Smooth muscle cell of the umbilical artery (primary cell): Measurements from ENCODE around the gene MAOA. TPM values are rescaled to one million over a fixed set of nuclear protein-coding genes. Genes with fewer than 3 reads are reported as not detected.

ENCODE experiments used
- total RNA-seq: library from RNA; depleted of rRNA; stranded (reverse); fragments of >200 nt; gene quantifications from 2 replicates; pipeline ENCODE4 v1.2.3, GENCODE V29; 2014

MAOA gene
- 2.1 and 3.9 TPM in 2 replicates for total RNA-seq

GRCh38 chrX:43656005-43656494, at the start of gene MAOA:
Gene MAOA (plus strand): TSS chrX:43656299. CDS start chrX:43656342, 43 bp downstream.

Other genes starting within 250 kb of the MAOA start
- gene MAOB, start 226.2 kb downstream of the MAOA start, total RNA-seq, result 0.09 TPM in 1 of 2 replicates, not detected in the other